Uterus (tissue), 2 donors: ENCODE data around the gene HORMAD1.

Source experiments
- CTCF ChIP-seq, 4 experiments: fragments of 200-600 bp in 2 of 4; fragments of 450-650 bp in 2 of 4; sonication (generic) in 2 of 4; IDR thresholded peaks; one replicate each; pipeline ENCODE4 v1.5.1; 2016 to 2019; ENCODE audit warnings: antibody characterized with exemption in 4 of 4, mild to moderate bottlenecking in 2 of 4, moderate library complexity in 1 of 4
- POLR2A ChIP-seq, 2 donors: fragments of 450-650 bp; IDR thresholded peaks; one replicate each; pipeline ENCODE4 v1.6.1; 2016; ENCODE audit warnings: antibody characterized with exemption in 2 of 2, mild to moderate bottlenecking in 1 of 2, moderate library complexity in 1 of 2

GRCh38 chr1:150683914-150684313, 36.8 kb downstream of the HORMAD1 start:
- TF ChIP-seq CTCF (IDR thresholded peaks at IDR 0.05) (no peak), POLR2A (IDR thresholded peaks at IDR 0.05) (no peak)
